GM12891 (cell line): Measurements from ENCODE around the gene ELK4.

Experiments used
- POLR2A ChIP-seq: IDR thresholded peaks from 2 replicates; pipeline ENCODE4 v1.6.1; 2011; ENCODE audit warnings: low read depth, low read length, control low read depth
- POLR2AphosphoS5 ChIP-seq: IDR thresholded peaks from 2 replicates; pipeline ENCODE4 v1.6.1; 2011; ENCODE audit warnings: low read depth, low read length, control low read depth
- SPI1 ChIP-seq: IDR thresholded peaks from 2 replicates; pipeline ENCODE4 v1.6.1; 2011; ENCODE audit warnings: low read depth, low read length, control low read depth
- TAF1 ChIP-seq: IDR thresholded peaks from 2 replicates; pipeline ENCODE4 v1.6.1; 2011; ENCODE audit warnings: low read depth, low read length, control low read depth

DNA sequence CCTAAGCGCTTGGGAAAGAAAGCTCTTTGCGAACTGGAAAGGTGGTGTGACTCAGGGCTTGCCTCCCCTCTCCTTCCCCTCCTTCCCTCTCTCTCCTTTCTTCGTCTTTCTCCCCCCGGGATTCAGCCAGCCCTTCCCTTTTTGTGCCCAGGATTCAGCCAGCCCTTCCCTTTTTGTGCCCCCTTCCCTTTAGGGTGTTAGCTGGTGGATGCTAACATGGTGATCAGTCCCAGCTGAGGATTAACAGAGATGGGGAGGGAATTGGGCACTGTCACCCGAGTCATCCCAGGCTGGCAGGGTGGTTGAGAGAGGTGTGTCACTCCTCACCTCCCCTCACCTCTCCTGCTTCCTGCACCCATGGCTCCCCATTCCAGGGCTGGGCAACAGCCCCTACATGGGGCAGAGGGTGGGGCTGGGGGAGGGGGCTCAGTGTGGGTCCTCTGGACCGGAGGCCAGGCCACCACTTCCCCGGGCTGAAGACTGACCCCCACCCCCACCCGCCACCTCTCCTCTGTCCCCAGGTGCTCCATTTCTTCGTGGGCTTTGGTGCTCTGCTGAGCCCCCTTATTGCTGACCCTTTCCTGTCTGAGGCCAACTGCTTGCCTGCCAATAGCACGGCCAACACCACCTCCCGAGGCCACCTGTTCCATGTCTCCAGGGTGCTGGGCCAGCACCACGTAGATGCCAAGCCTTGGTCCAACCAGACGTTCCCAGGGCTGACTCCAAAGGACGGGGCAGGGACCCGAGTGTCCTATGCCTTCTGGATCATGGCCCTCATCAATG lies 51.5 kb downstream of the ELK4 start:
- TF ChIP-seq POLR2A, result no peak
- no peak for TF ChIP-seq POLR2AphosphoS5
- TF ChIP-seq SPI1, result no peak
- TF ChIP-seq TAF1, result no peak
